ENCODE results near the gene TIMM10B.

The TIMM10B gene

DNA sequence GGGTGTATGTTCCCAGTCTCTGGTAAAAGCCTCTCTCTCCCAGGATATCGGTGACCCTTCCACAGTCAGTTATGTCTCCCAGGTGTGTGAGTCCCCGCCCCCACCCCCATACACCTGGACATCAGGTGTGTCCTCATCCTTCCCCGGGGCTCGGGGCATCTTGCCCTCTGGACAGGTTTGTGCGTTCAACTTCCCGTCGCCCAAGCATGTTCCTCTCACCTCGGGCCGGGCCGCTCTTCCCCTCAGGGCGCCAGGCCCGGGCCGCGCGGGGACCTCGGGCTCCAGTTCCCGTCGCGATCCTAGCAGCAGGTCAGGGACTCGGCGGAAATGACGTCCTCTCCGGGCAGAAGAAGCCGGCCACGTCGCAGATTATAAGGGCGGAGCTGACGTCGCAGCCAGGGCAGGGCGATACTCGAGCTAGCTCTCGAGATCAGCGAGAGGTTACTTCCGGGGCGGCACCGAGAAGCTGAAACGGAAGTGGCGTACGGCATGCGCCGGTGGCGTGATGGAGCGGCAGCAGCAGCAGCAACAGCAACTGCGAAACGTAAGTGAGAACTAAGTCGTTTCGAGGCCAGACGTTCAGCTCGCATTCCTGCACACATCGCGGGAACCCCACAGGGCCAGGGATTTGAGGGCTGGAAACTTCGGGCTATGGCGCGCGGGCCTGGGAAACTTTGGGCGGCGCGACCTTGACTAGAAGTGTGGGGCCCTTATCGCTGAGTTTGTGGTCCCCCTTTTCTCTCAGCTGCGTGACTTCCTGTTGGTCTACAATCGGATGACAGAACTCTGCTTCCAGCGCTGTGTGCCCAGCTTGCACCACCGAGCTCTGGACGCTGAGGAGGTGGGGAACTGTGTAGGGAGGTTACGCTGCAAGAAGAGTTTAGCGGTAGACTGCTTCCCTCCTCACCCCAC, at the start of gene TIMM10B, which contains the start of gene ARFIP2:
Gene TIMM10B (plus strand): TSS at position 490 of the 912 bp plus-strand sequence. CDS start 16 bp downstream, at position 506.
Gene ARFIP2 (minus strand): TSS at position 320 of the 912 bp plus-strand sequence. CDS start 910 bp downstream, outside the sequence.
- DNase-seq (ENCODE audit: low spot score) = peak; percentile 98

- DNase-seq (ENCODE audit: low spot score) = no peak
Observed at GRCh38 chr11:6431861-6432260, 49.4 kb upstream of the TIMM10B start.

DNA sequence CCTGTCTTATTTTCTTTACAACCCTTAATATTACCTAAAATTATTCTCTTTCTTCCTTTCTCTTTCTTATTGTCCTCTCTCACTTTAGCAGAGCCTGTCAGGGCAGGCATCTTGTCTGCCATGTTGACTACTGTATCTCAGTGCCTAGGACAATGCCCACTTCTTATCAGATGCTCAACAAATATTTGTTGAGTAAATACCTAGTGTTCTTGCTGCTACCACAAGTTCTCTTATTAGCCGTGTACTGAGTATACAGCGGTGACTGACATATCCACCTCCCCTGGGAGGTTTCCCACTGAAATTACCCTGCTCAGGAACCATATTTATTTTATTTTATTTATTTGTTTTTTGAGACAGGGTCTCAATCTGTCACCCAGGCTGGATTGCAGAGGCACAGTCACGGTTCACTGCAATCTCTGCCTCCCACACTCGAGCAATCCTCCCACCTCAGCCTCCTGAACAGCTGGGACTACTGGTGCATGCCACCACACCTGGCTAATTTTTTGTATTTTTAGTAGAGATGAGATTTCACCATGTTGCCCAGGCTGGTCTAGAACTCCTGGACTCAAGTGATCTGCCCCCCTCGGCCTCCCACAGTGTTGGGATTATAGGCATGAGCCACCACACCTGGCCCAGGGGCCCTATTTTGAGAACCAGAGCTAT, 47.2 kb upstream of the TIMM10B start:
- no peak for DNase-seq (ENCODE audit: low spot score)

DNA sequence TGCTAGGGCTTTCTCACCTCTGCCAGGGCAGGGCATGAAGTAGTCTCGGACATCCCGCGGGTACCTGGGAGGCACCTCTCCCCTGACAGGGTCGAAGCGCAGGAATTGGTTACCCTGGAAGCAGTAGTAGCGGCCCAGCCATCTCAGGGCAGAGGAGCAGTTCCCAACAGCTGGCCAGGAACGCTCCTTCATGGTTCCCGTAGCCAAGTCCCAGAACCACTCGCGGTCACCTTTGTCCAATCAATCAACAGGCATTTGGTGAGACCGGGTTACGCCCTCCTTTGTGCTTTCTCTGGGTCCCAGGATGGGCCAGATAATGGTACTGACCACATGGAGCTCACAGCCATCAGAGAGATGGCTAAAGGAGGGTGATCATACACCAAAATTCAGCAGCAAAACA, 43.9 kb upstream of the TIMM10B start:
- no peak for DNase-seq (ENCODE audit: low spot score)

- no peak for DNase-seq (ENCODE audit: low spot score)
Observed at GRCh38 chr11:6437993-6438392, 43.3 kb upstream of the TIMM10B start.

GRCh38 chr11:6438979-6439571, 42.2 kb upstream of the TIMM10B start:
- DNase-seq (ENCODE audit: low spot score) = peak; percentile 61

DNA sequence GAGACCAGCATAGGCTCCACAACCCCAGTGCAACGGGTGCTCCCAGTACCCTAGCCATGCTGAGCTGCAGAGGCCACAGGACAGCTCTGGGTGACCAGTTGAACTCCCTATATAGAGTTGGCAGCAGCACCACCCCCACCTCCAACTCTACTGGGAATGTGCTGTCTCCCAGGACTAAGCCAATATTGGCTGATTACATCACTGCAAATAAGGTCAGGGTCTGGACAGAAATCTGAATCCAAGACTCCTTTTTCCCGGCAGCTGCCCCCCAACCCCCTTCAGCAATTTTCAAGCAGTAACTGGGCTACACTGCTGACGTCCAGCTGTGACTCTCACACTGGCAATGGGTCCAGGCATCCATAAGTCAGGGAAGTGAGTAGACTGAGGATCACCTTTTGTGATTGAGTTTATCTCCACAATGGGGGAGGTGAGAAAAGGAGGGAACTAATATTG, 40.4 kb upstream of the TIMM10B start, which contains the start of gene HPX:
Gene HPX (minus strand): TSS at position 82 of the 453 bp plus-strand sequence. CDS start 24 bp downstream, at position 58.
- DNase-seq (ENCODE audit: low spot score) = no peak

GRCh38 chr11:6442441-6442840, 38.9 kb upstream of the TIMM10B start:
- no peak for DNase-seq (ENCODE audit: low spot score)

- peak; percentile 60 for DNase-seq (ENCODE audit: low spot score)
Observed at GRCh38 chr11:6443269-6444003, 37.9 kb upstream of the TIMM10B start.

DNA sequence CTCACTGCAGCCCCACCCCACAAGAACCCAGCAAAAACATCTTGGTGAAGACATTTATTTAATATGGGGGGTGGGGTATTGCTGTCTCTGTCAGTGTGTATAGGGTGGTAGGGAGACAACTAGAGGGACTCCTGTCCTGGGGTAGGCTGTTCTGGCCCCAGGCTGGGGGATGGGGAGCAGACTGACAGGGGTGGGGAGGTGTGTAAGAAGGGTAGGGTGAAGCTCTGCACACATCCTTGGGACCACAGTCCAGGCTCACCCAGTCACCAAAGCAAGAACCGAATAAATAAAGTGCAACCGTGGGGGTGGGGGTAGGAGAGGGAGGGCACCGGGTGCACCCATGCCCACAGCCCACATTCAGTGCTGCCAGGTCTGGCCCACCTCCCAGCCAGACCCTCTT, 32.7 kb upstream of the TIMM10B start:
- no peak for DNase-seq (ENCODE audit: low spot score)

GRCh38 chr11:6452219-6452618, 29.1 kb upstream of the TIMM10B start:
- no peak for DNase-seq (ENCODE audit: low spot score)

GRCh38 chr11:6453152-6453551, 28.1 kb upstream of the TIMM10B start:
- no peak for DNase-seq (ENCODE audit: low spot score)

DNA sequence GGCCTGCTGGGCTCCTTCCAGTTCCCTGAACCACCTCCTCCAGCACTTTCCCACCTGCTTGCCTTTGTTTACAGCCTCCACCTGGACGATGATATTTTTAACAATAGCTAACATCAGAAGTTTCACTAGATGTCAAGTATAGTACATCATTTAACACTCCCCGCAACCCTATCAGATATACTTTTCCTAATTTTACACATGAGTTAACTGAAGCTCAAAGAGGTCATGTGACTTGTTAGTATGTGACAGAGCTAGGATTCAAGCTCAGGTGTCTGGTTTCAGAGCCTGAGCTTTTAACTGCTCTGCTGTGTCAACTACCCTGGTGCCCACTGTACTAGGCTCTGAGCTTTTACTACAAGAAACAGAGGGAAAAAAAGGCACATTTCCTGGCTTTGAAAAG, 26.2 kb upstream of the TIMM10B start:
- DNase-seq (ENCODE audit: low spot score) = no peak

GRCh38 chr11:6456361-6457073, 24.8 kb upstream of the TIMM10B start:
- DNase-seq (ENCODE audit: low spot score) = no peak

- DNase-seq (ENCODE audit: low spot score) = no peak
Observed at GRCh38 chr11:6457581-6458320, 23.6 kb upstream of the TIMM10B start.

- no peak for DNase-seq (ENCODE audit: low spot score)
Observed at GRCh38 chr11:6458352-6459098, 22.8 kb upstream of the TIMM10B start.

GRCh38 chr11:6459099-6459450, 22.2 kb upstream of the TIMM10B start:
- DNase-seq (ENCODE audit: low spot score) = no peak

- no peak for DNase-seq (ENCODE audit: low spot score)
Observed at GRCh38 chr11:6468712-6469495, 12.4 kb upstream of the TIMM10B start.

- DNase-seq (ENCODE audit: low spot score) = no peak
Observed at GRCh38 chr11:6469599-6469998, 11.7 kb upstream of the TIMM10B start.

All from hematopoietic multipotent progenitor cell treated with erythropoietin and hydrocortisone succinate and interleukin-3 and kit ligand, for 17 days (in vitro differentiated cells).